HepG2 (cell line): ENCODE data around the gene MRFAP1. TPM values are rescaled to one million over a fixed set of nuclear protein-coding genes. Genes with fewer than 3 reads are reported as not detected.
A peak's percentile ranks its signal among the peaks of the same experiment; 100 is the strongest.

ENCODE experiments used
- ARID2 ChIP-seq: sonication (generic); formaldehyde crosslinking; IDR thresholded peaks from 2 replicates; pipeline ENCODE4 v1.8.1; 2022; ENCODE audit warnings: mild to moderate bottlenecking, missing genetic modification reagents, borderline replicate concordance
- BATF2 ChIP-seq: sonication (generic); formaldehyde crosslinking; IDR thresholded peaks from 2 replicates; pipeline ENCODE4 v1.8.0; 2022; ENCODE audit warnings: mild to moderate bottlenecking, missing genetic modification reagents, moderate library complexity
- BRF2 ChIP-seq: sonication (generic); formaldehyde crosslinking; IDR thresholded peaks from 2 replicates; pipeline ENCODE4 v1.8.1; 2022; ENCODE audit warnings: mild to moderate bottlenecking, missing genetic modification reagents
- CREM ChIP-seq, 2 experiments: sonication (generic) in 1 of 2; formaldehyde crosslinking in 1 of 2; IDR thresholded peaks; 2 replicates each; pipeline versions ENCODE4 v1.4.0 to v1.6.1; 2016 to 2020; ENCODE audit warnings: antibody characterized with exemption in 1 of 2, mild to moderate bottlenecking in 1 of 2, missing genetic modification reagents in 1 of 2
- FOXA1 ChIP-seq, 2 experiments: fragments of 450-650 bp in 1 of 2; sonication (generic) in 1 of 2; formaldehyde crosslinking in 1 of 2; IDR thresholded peaks; 2 replicates each; pipeline versions ENCODE4 v1.4.0 to v1.6.1; 2016 to 2020; ENCODE audit warnings: missing genetic modification reagents in 1 of 2
- FOXO1 ChIP-seq: sonication (generic); formaldehyde crosslinking; IDR thresholded peaks from 2 replicates; pipeline ENCODE4 v1.4.0; 2020; ENCODE audit warnings: missing genetic modification reagents
- JUN ChIP-seq: sonication (generic); formaldehyde crosslinking; IDR thresholded peaks from 2 replicates; pipeline ENCODE4 v1.4.0; 2020; ENCODE audit warnings: mild to moderate bottlenecking, missing genetic modification reagents
- KDM1A ChIP-seq: IDR thresholded peaks from 2 replicates; pipeline ENCODE4 v1.6.1; 2016; ENCODE audit warnings: missing compliant biosample characterization
- MAF1 ChIP-seq: sonication (generic); formaldehyde crosslinking; IDR thresholded peaks from 2 replicates; pipeline ENCODE4 v1.5.0; 2020; ENCODE audit warnings: missing genetic modification reagents, borderline replicate concordance
- MBNL3 ChIP-seq: fragments of 250-450 bp; sonication (Bioruptor Pico); conservative IDR thresholded peaks from 2 replicates; pipeline ENCODE4 v1.8.0; 2022; ENCODE audit warnings: mild to moderate bottlenecking, inconsistent platforms
- MIER2 ChIP-seq: IDR thresholded peaks from 2 replicates; pipeline ENCODE4 v1.6.1; 2016; ENCODE audit warnings: missing biosample characterization, missing genetic modification reagents
- MLLT10 ChIP-seq: sonication (generic); formaldehyde crosslinking; IDR thresholded peaks from 2 replicates; pipeline ENCODE4 v1.4.0; 2020; ENCODE audit warnings: missing genetic modification reagents
- NFYC ChIP-seq: IDR thresholded peaks from 2 replicates; pipeline ENCODE4 v1.6.1; 2016; ENCODE audit warnings: missing genetic modification reagents, missing compliant biosample characterization
- PHF20 ChIP-seq: sonication (generic); formaldehyde crosslinking; IDR thresholded peaks from 2 replicates; pipeline ENCODE4 v1.5.0; 2020; ENCODE audit warnings: mild to moderate bottlenecking, missing genetic modification reagents
- RBM39 ChIP-seq: fragments of 200-400 bp; formaldehyde crosslinking; IDR thresholded peaks from one replicate; pipeline ENCODE4 v1.6.1; 2018; ENCODE audit warnings: antibody characterized with exemption, mild to moderate bottlenecking, low read depth, low read length; ENCODE audit not compliant: poor library complexity, severe bottlenecking
- SIX1 ChIP-seq: sonication (generic); formaldehyde crosslinking; IDR thresholded peaks from 2 replicates; pipeline ENCODE4 v1.4.0; 2020; ENCODE audit warnings: missing genetic modification reagents, borderline replicate concordance
- TOE1 ChIP-seq: sonication (generic); formaldehyde crosslinking; IDR thresholded peaks from 2 replicates; pipeline ENCODE4 v1.4.0; 2020; ENCODE audit warnings: mild to moderate bottlenecking, missing genetic modification reagents
- ZBTB1 ChIP-seq: sonication (generic); formaldehyde crosslinking; IDR thresholded peaks from 2 replicates; pipeline ENCODE4 v1.4.0; 2020; ENCODE audit warnings: missing genetic modification reagents, borderline replicate concordance
- ZFYVE20 ChIP-seq: sonication (generic); formaldehyde crosslinking; IDR thresholded peaks from 2 replicates; pipeline ENCODE4 v1.8.0; 2023; ENCODE audit warnings: low read depth, mild to moderate bottlenecking, moderate library complexity, missing genetic modification reagents, borderline replicate concordance
- ZNF234 ChIP-seq: sonication (generic); formaldehyde crosslinking; conservative IDR thresholded peaks from 2 replicates; pipeline ENCODE4 v1.5.1; 2020; ENCODE audit warnings: mild to moderate bottlenecking, missing genetic modification reagents
- ZNF562 ChIP-seq: sonication (generic); formaldehyde crosslinking; IDR thresholded peaks from 2 replicates; pipeline ENCODE4 v1.8.0; 2022; ENCODE audit warnings: missing genetic modification reagents, borderline replicate concordance
- ZNF737 ChIP-seq: sonication (generic); formaldehyde crosslinking; IDR thresholded peaks from 2 replicates; pipeline ENCODE4 v1.5.0; 2020; ENCODE audit warnings: missing genetic modification reagents, mild to moderate bottlenecking, borderline replicate concordance
- polyA plus RNA-seq, 8 experiments: library from polyadenylated mRNA; depleted of rRNA in 3 of 8; stranded (reverse) in 7 of 8; unstranded in 1 of 8; fragments of >200 nt; fragmentation: Illumina TruSeq in 4 of 8; extraction: Trizol in 4 of 8; gene quantifications; 2 replicates each; pipeline versions ENCODE4 v1.2.1 to v1.2.3, GENCODE V29; 2011 to 2016; ENCODE audit warnings: low read depth in 4 of 8, missing spikeins in 1 of 8, mixed read lengths in 1 of 8; ENCODE audit not compliant: insufficient read depth in 1 of 8
- total RNA-seq, 5 experiments: library from RNA; depleted of rRNA; stranded (reverse); fragments of >200 nt; fragmentation: Illumina TruSeq; extraction: Trizol; gene quantifications; 2 replicates each; pipeline ENCODE4 v1.2.3, GENCODE V29; 2016; ENCODE audit warnings: low read depth in 1 of 5
- TF ChIP-seq, protein P1 (sequence below), 2 experiments: IDR thresholded peaks; 2 replicates each; pipeline ENCODE4 v1.6.1; 2011 to 2012; ENCODE audit warnings: low read length in 2 of 2, borderline replicate concordance in 1 of 2, low read depth in 1 of 2, mild to moderate bottlenecking in 1 of 2, moderate library complexity in 1 of 2
- TF ChIP-seq, protein P2 (sequence below): IDR thresholded peaks from 2 replicates; pipeline ENCODE4 v1.6.1; 2018; ENCODE audit warnings: missing genetic modification reagents

MRFAP1 gene
- total and polyA plus RNA-seq, 2 of the 13 experiments (the other 11 are each of a cell fraction or from before 2014, with no cell fraction given): 112 to 158 TPM

- TF ChIP-seq, protein P1, sequence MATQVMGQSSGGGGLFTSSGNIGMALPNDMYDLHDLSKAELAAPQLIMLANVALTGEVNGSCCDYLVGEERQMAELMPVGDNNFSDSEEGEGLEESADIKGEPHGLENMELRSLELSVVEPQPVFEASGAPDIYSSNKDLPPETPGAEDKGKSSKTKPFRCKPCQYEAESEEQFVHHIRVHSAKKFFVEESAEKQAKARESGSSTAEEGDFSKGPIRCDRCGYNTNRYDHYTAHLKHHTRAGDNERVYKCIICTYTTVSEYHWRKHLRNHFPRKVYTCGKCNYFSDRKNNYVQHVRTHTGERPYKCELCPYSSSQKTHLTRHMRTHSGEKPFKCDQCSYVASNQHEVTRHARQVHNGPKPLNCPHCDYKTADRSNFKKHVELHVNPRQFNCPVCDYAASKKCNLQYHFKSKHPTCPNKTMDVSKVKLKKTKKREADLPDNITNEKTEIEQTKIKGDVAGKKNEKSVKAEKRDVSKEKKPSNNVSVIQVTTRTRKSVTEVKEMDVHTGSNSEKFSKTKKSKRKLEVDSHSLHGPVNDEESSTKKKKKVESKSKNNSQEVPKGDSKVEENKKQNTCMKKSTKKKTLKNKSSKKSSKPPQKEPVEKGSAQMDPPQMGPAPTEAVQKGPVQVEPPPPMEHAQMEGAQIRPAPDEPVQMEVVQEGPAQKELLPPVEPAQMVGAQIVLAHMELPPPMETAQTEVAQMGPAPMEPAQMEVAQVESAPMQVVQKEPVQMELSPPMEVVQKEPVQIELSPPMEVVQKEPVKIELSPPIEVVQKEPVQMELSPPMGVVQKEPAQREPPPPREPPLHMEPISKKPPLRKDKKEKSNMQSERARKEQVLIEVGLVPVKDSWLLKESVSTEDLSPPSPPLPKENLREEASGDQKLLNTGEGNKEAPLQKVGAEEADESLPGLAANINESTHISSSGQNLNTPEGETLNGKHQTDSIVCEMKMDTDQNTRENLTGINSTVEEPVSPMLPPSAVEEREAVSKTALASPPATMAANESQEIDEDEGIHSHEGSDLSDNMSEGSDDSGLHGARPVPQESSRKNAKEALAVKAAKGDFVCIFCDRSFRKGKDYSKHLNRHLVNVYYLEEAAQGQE (IDR thresholded peaks at IDR 0.05; ENCODE audit: borderline replicate concordance in 1 of 2, low read depth in 1 of 2, low read length in 2 of 2): no peak
- no peak for TF ChIP-seq SIX1
- TF ChIP-seq ZBTB1 (CRISPR knock-in tag): no peak
- no peak for TF ChIP-seq BATF2
- TF ChIP-seq MAF1 (CRISPR knock-in tag): no peak
- no peak for TF ChIP-seq CREM (IDR thresholded peaks at IDR 0.05)
- no peak for TF ChIP-seq CREM (CRISPR knock-in tag; IDR thresholded peaks at IDR 0.05)
- no peak for TF ChIP-seq ZNF562 (CRISPR knock-in tag)
- TF ChIP-seq TOE1 (CRISPR knock-in tag): no peak
- peak; percentile 15; the same call in 1 of the 2 replicates for TF ChIP-seq FOXO1 (CRISPR knock-in tag)
- TF ChIP-seq, protein P2, sequence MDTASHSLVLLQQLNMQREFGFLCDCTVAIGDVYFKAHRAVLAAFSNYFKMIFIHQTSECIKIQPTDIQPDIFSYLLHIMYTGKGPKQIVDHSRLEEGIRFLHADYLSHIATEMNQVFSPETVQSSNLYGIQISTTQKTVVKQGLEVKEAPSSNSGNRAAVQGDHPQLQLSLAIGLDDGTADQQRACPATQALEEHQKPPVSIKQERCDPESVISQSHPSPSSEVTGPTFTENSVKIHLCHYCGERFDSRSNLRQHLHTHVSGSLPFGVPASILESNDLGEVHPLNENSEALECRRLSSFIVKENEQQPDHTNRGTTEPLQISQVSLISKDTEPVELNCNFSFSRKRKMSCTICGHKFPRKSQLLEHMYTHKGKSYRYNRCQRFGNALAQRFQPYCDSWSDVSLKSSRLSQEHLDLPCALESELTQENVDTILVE: no peak
- no peak for TF ChIP-seq JUN (CRISPR knock-in tag)
- no peak for TF ChIP-seq PHF20
- no peak for TF ChIP-seq ZFYVE20 (CRISPR knock-in tag)
- TF ChIP-seq MLLT10 (CRISPR knock-in tag): no peak
- TF ChIP-seq NFYC (CRISPR knock-in tag): no peak
- TF ChIP-seq KDM1A: no peak
- TF ChIP-seq MBNL3 (CRISPR knock-in tag): no peak
- no peak for TF ChIP-seq RBM39
- TF ChIP-seq MIER2: no peak
- TF ChIP-seq ARID2 (CRISPR knock-in tag): no peak
- TF ChIP-seq ZNF737 (CRISPR knock-in tag): no peak
- TF ChIP-seq BRF2 (CRISPR knock-in tag): no peak
- TF ChIP-seq FOXA1 (IDR thresholded peaks at IDR 0.05): no peak
- no peak for TF ChIP-seq FOXA1 (CRISPR knock-in tag; IDR thresholded peaks at IDR 0.05)
- no peak for TF ChIP-seq ZNF234 (CRISPR knock-in tag)
These were observed 7.2 kb upstream of the MRFAP1 start (continued) for GRCh38 chr4:6633091-6633906.
